H54 (cell line): ENCODE data around the gene SH3TC2.
A peak's percentile ranks its signal among the peaks of the same experiment; 100 is the strongest.

Source experiments
- DNase-seq: peaks from one replicate; pipeline ENCODE4 v3.0.0; 2011; ENCODE audit warnings: low spot score, mixed read lengths; ENCODE audit not compliant: insufficient read length
- FAIRE-seq: peaks from 3 replicates; lab custom pipeline; 2011; peaks lifted over from hg19 to GRCh38; lab: Jason Lieb, UNC
- POLR2A ChIP-seq: IDR thresholded peaks from 2 replicates; pipeline ENCODE4 v1.6.1; 2011; ENCODE audit warnings: low read depth, mild to moderate bottlenecking, low read length

The SH3TC2 gene

GRCh38 chr5:149047462-149047861 lies 15.4 kb downstream of the SH3TC2 start:
- no peak for TF ChIP-seq POLR2A
- FAIRE-seq, result no peak
- DNase-seq, result no peak

GRCh38 chr5:149046196-149046829 lies 16.5 kb downstream of the SH3TC2 start:
- TF ChIP-seq POLR2A, result no peak
- FAIRE-seq (no peak), DNase-seq (no peak)

GRCh38 chr5:149045089-149045460 lies 17.8 kb downstream of the SH3TC2 start:
- DNase-seq (no peak), FAIRE-seq (no peak)
- no peak for TF ChIP-seq POLR2A

GRCh38 chr5:149044453-149045088 lies 18.3 kb downstream of the SH3TC2 start:
- TF ChIP-seq POLR2A, result no peak
- FAIRE-seq (no peak), DNase-seq (no peak)

- TF ChIP-seq POLR2A, result no peak
- DNase-seq, result no peak
- FAIRE-seq, result no peak
Measured at GRCh38 chr5:149043641-149044040, 19.2 kb downstream of the SH3TC2 start.

- FAIRE-seq (no peak), DNase-seq (no peak)
- no peak for TF ChIP-seq POLR2A
Measured at GRCh38 chr5:149042865-149043264, 20.0 kb downstream of the SH3TC2 start.

- DNase-seq, result no peak
- TF ChIP-seq POLR2A, result no peak
Measured at GRCh38 chr5:149041242-149041641, 21.6 kb downstream of the SH3TC2 start.

GRCh38 chr5:149040421-149040820 lies 22.4 kb downstream of the SH3TC2 start:
- FAIRE-seq, result no peak
- TF ChIP-seq POLR2A, result no peak
- DNase-seq, result no peak

More at GRCh38 chr5:149041242-149041641, 21.6 kb downstream of the SH3TC2 start:
- no peak for FAIRE-seq

- FAIRE-seq (no peak), DNase-seq (no peak)
Measured at GRCh38 chr5:149039506-149039905, 23.4 kb downstream of the SH3TC2 start.

GRCh38 chr5:149038336-149039080 lies 24.4 kb downstream of the SH3TC2 start:
- DNase-seq (no peak), FAIRE-seq (no peak)

More at GRCh38 chr5:149039506-149039905, 23.4 kb downstream of the SH3TC2 start:
- TF ChIP-seq POLR2A, result no peak

GRCh38 chr5:149037817-149038216 lies 25.0 kb downstream of the SH3TC2 start:
- TF ChIP-seq POLR2A, result no peak
- DNase-seq, result no peak
- peak; percentile 15 for FAIRE-seq

More at GRCh38 chr5:149038336-149039080, 24.4 kb downstream of the SH3TC2 start:
- TF ChIP-seq POLR2A, result no peak

- FAIRE-seq, result no peak
- no peak for DNase-seq
- no peak for TF ChIP-seq POLR2A
Measured at GRCh38 chr5:149036970-149037369, 25.9 kb downstream of the SH3TC2 start.

GRCh38 chr5:149036168-149036567 lies 26.7 kb downstream of the SH3TC2 start:
- FAIRE-seq (no peak), DNase-seq (no peak)
- no peak for TF ChIP-seq POLR2A

- FAIRE-seq (no peak), DNase-seq (peak; percentile 50)
- no peak for TF ChIP-seq POLR2A
Measured at GRCh38 chr5:149035372-149035790, 27.5 kb downstream of the SH3TC2 start.
